SU-DHL-6 (cell line): ENCODE data around the gene NANOGP8.

Experiments used
- H2AFZ ChIP-seq: fragments of 200-600 bp; sonication (generic); 2 replicates; pipeline ENCODE4 v1.6.1; 2014; ENCODE audit warnings: low read depth, mild to moderate bottlenecking, moderate library complexity, mixed read lengths, antibody characterized with exemption, low read length; ENCODE audit not compliant: severe bottlenecking
- H3F3A ChIP-seq: fragments of 200-600 bp; shearing (Covaris generic); 2 replicates; pipeline ENCODE4 v1.6.0; 2016; ENCODE audit warnings: antibody characterized with exemption, mild to moderate bottlenecking; ENCODE audit not compliant: insufficient read depth
- H3K27ac ChIP-seq: fragments of 200-600 bp; sonication (generic); 2 replicates; pipeline ENCODE4 v1.5.1; 2016; ENCODE audit warnings: low read depth, mild to moderate bottlenecking, low read length, moderate library complexity, mixed read lengths
- H3K27me3 ChIP-seq: fragments of 200-600 bp; sonication (generic), shearing (Covaris generic); 2 replicates; pipeline ENCODE4 v1.6.0; 2014; ENCODE audit warnings: mild to moderate bottlenecking, low read length
- H3K36me3 ChIP-seq: fragments of 200-600 bp; sonication (generic); 2 replicates; pipeline ENCODE4 v1.6.1; 2014; ENCODE audit warnings: mild to moderate bottlenecking, low read length, mixed read lengths
- H3K4me2 ChIP-seq: fragments of 300-600, 200-600 bp; shearing (Covaris generic), sonication (generic); 2 replicates; pipeline ENCODE4 v1.6.0; 2014; ENCODE audit warnings: low read length, low read depth, mild to moderate bottlenecking; ENCODE audit not compliant: poor library complexity, severe bottlenecking
- H3K4me3 ChIP-seq: fragments of 200-600 bp; sonication (generic); 2 replicates; pipeline ENCODE4 v1.5.1; 2014; ENCODE audit warnings: antibody characterized with exemption, low read length, mild to moderate bottlenecking, mixed read lengths; ENCODE audit not compliant: insufficient read depth, poor library complexity, severe bottlenecking
- H3K79me2 ChIP-seq: fragments of 200-600 bp; sonication (generic); 2 replicates; pipeline ENCODE4 v1.6.1; 2014; ENCODE audit warnings: mild to moderate bottlenecking, low read length, moderate library complexity; ENCODE audit not compliant: insufficient read depth
- H3K9ac ChIP-seq: fragments of 200-600 bp; sonication (generic); 2 replicates; pipeline ENCODE4 v1.7.0; 2014; ENCODE audit warnings: mild to moderate bottlenecking, low read length
- H3K9me2 ChIP-seq: fragments of 200-600 bp; sonication (generic); replicated peaks from 2 replicates; pipeline ENCODE4 v1.6.1; 2014; ENCODE audit warnings: low read length; ENCODE audit not compliant: insufficient read depth
- H3K9me3 ChIP-seq: fragments of 200-600 bp; sonication (generic); 2 replicates; pipeline ENCODE4 v1.6.1; 2014; ENCODE audit warnings: low read length, mixed read lengths; ENCODE audit not compliant: insufficient read depth
- H4K20me1 ChIP-seq: fragments of 200-600 bp; sonication (generic); 2 replicates; pipeline ENCODE4 v1.6.1; 2014; ENCODE audit warnings: low read depth, mild to moderate bottlenecking, antibody characterized with exemption, low read length, moderate library complexity, mixed read lengths
- CTCF ChIP-seq: fragments of 200-600 bp; sonication (generic); IDR thresholded peaks from one replicate; pipeline ENCODE4 v1.5.1; 2017; ENCODE audit warnings: antibody characterized with exemption, mild to moderate bottlenecking, low read length, moderate library complexity; ENCODE audit not compliant: insufficient read depth, poor library complexity, severe bottlenecking
- EZH2phosphoT487 ChIP-seq: fragments of 200-600 bp; sonication (generic), shearing (Covaris generic); conservative IDR thresholded peaks from 2 replicates; pipeline ENCODE4 v1.6.1; 2018; ENCODE audit warnings: mild to moderate bottlenecking, antibody characterized with exemption, low read length, moderate library complexity, mixed read lengths

The NANOGP8 gene

GRCh38 chr15:35060591-35060990 is 24.5 kb downstream of the NANOGP8 start:
- Histone ChIP-seq H3K79me2 (no peaks in the 10 kb centered on the region), H3K9me2 (no peaks in the 10 kb centered on the region), H2AFZ (no peak overlapping the region), H3K9ac (no peak overlapping the region), H3K27me3 (no peaks in the 10 kb centered on the region), H3K27ac (no peak overlapping the region), H3K4me3 (no peak overlapping the region), H3K9me3 (no peaks in the 10 kb centered on the region), H3F3A (no peaks in the 10 kb centered on the region), H3K36me3 (no peaks in the 10 kb centered on the region), H3K4me2 (no peak overlapping the region), H4K20me1 (no peaks in the 10 kb centered on the region)
- no peak for TF ChIP-seq EZH2phosphoT487
- TF ChIP-seq CTCF, result no peak

GRCh38 chr15:35058534-35059054 is 26.5 kb downstream of the NANOGP8 start:
- no peak for TF ChIP-seq EZH2phosphoT487
- no peak for TF ChIP-seq CTCF
- Histone ChIP-seq H3K4me3 (no peak overlapping the region), H4K20me1 (no peaks in the 10 kb centered on the region), H2AFZ (no peak overlapping the region), H3F3A (no peaks in the 10 kb centered on the region), H3K9me3 (no peaks in the 10 kb centered on the region), H3K79me2 (no peaks in the 10 kb centered on the region), H3K4me2 (no peak overlapping the region), H3K9me2 (no peaks in the 10 kb centered on the region), H3K27ac (no peak overlapping the region), H3K27me3 (no peaks in the 10 kb centered on the region), H3K9ac (no peak overlapping the region), H3K36me3 (no peaks in the 10 kb centered on the region)

GRCh38 chr15:35055416-35056105 is 29.5 kb downstream of the NANOGP8 start:
- Histone ChIP-seq H3K9ac (no peak overlapping the region), H3K27me3 (no peaks in the 10 kb centered on the region), H3K9me2 (no peaks in the 10 kb centered on the region), H3K4me3 (no peak overlapping the region), H4K20me1 (no peaks in the 10 kb centered on the region), H2AFZ (no peak overlapping the region), H3K4me2 (no peak overlapping the region), H3K9me3 (no peaks in the 10 kb centered on the region), H3K36me3 (no peaks in the 10 kb centered on the region), H3K27ac (no peak overlapping the region), H3K79me2 (no peaks in the 10 kb centered on the region), H3F3A (no peaks in the 10 kb centered on the region)
- no peak for TF ChIP-seq EZH2phosphoT487
- no peak for TF ChIP-seq CTCF
